IPS DF 6.9 (cell line): ENCODE measurements around the gene KIAA0040.

Experiments used
- DNase-seq: peaks from one replicate; pipeline ENCODE4 v3.0.0-alpha.2; 2013; ENCODE audit warnings: low read depth, low spot score
- H3K27ac ChIP-seq: one replicate; pipeline ENCODE4 v1.5.1; 2013; ENCODE audit warnings: low read length, control low read depth
- H3K27me3 ChIP-seq: 2 replicates; pipeline ENCODE4 v1.6.1; 2013; ENCODE audit warnings: mild to moderate bottlenecking, low read length; ENCODE audit not compliant: control insufficient read depth, insufficient read depth
- H3K36me3 ChIP-seq: 2 replicates; pipeline ENCODE4 v1.6.1; 2013; ENCODE audit warnings: low read length; ENCODE audit not compliant: control insufficient read depth, insufficient read depth
- H3K4me1 ChIP-seq: 2 replicates; pipeline ENCODE4 v1.6.1; 2013; ENCODE audit warnings: low read length; ENCODE audit not compliant: control insufficient read depth, insufficient read depth
- H3K4me3 ChIP-seq: 2 replicates; pipeline ENCODE4 v1.5.1; 2013; ENCODE audit warnings: mild to moderate bottlenecking, low read length
- H3K9me3 ChIP-seq: 2 replicates; pipeline ENCODE4 v1.6.1; 2013; ENCODE audit warnings: low read length, inconsistent platforms; ENCODE audit not compliant: control insufficient read depth, insufficient read depth
- WGBS: extraction: QIAGEN DNeasy Blood & Tissue Kit; methylation state at CpG from one replicate; pipeline ENCODE4 v1.1.7; 2013; ENCODE audit warnings: mixed read lengths, missing lambda C conversion rate; ENCODE audit not compliant: insufficient read length, insufficient coverage; 5-methylcytosine and 5-hydroxymethylcytosine counted together

Gene KIAA0040

GRCh38 chr1:175185903-175186302 lies 6.7 kb downstream of the KIAA0040 start:
- Histone ChIP-seq H3K4me3 (no peak overlapping the region), H3K4me1 (no peaks in the 10 kb centered on the region), H3K9me3 (no peaks in the 10 kb centered on the region), H3K27me3 (no peaks in the 10 kb centered on the region), H3K27ac (no peak overlapping the region), H3K36me3 (no peaks in the 10 kb centered on the region)
- DNase-seq: no peak
- 100% methylated on average over 1 of the region's 1 CpG for WGBS

- no peak overlapping the region for H3K4me3 ChIP-seq
- no peaks in the 10 kb centered on the region for H3K27me3 ChIP-seq
- H3K4me1 ChIP-seq: no peaks in the 10 kb centered on the region
- H3K9me3 ChIP-seq: no peaks in the 10 kb centered on the region
- H3K36me3 ChIP-seq: no peaks in the 10 kb centered on the region
- DNase-seq: no peak
- WGBS: no CpG with 5 or more reads among the region's 5 CpGs
- H3K27ac ChIP-seq: no peak overlapping the region
Measured at GRCh38 chr1:175183586-175183985, 9.0 kb downstream of the KIAA0040 start.

- no peak overlapping the region for H3K4me3 ChIP-seq
- H3K4me1 ChIP-seq: no peaks in the 10 kb centered on the region
- no peak overlapping the region for H3K27ac ChIP-seq
- WGBS: no CpG with 5 or more reads among the region's 4 CpGs
- no peaks in the 10 kb centered on the region for H3K36me3 ChIP-seq
- no peaks in the 10 kb centered on the region for H3K9me3 ChIP-seq
- H3K27me3 ChIP-seq: no peaks in the 10 kb centered on the region
- no peak for DNase-seq
Measured at GRCh38 chr1:175182201-175182746, 10.3 kb downstream of the KIAA0040 start.

GRCh38 chr1:175179837-175180590 lies 12.6 kb downstream of the KIAA0040 start:
- Histone ChIP-seq H3K4me1 (no peaks in the 10 kb centered on the region), H3K4me3 (no peak overlapping the region), H3K9me3 (no peaks in the 10 kb centered on the region), H3K27ac (no peak overlapping the region), H3K27me3 (no peaks in the 10 kb centered on the region), H3K36me3 (no peaks in the 10 kb centered on the region)
- WGBS: no CpG with 5 or more reads among the region's 2 CpGs
- no peak for DNase-seq

GRCh38 chr1:175178456-175178855 lies 14.1 kb downstream of the KIAA0040 start:
- H3K36me3 ChIP-seq: no peaks in the 10 kb centered on the region
- no peaks in the 10 kb centered on the region for H3K27me3 ChIP-seq
- no peaks in the 10 kb centered on the region for H3K4me1 ChIP-seq
- no peak overlapping the region for H3K4me3 ChIP-seq
- H3K9me3 ChIP-seq: no peaks in the 10 kb centered on the region
- no peak for DNase-seq
- no CpG with 5 or more reads among the region's 3 CpGs for WGBS
- H3K27ac ChIP-seq: no peak overlapping the region

- no peaks in the 10 kb centered on the region for H3K36me3 ChIP-seq
- no peak for DNase-seq
- no peaks in the 10 kb centered on the region for H3K27me3 ChIP-seq
- WGBS: no CpG with 5 or more reads among the region's 1 CpG
- H3K27ac ChIP-seq: no peak overlapping the region
- H3K4me1 ChIP-seq: no peaks in the 10 kb centered on the region
- H3K4me3 ChIP-seq: no peak overlapping the region
- H3K9me3 ChIP-seq: no peaks in the 10 kb centered on the region
Measured at GRCh38 chr1:175178056-175178455, 14.5 kb downstream of the KIAA0040 start.

GRCh38 chr1:175176246-175176645 lies 16.3 kb downstream of the KIAA0040 start:
- H3K9me3 ChIP-seq: no peaks in the 10 kb centered on the region
- H3K27ac ChIP-seq: no peak overlapping the region
- no peak overlapping the region for H3K4me3 ChIP-seq
- H3K27me3 ChIP-seq: no peaks in the 10 kb centered on the region
- H3K36me3 ChIP-seq: no peaks in the 10 kb centered on the region
- DNase-seq: no peak
- WGBS: no CpG with 5 or more reads among the region's 1 CpG
- no peaks in the 10 kb centered on the region for H3K4me1 ChIP-seq

- H3K9me3 ChIP-seq: no peaks in the 10 kb centered on the region
- no peaks in the 10 kb centered on the region for H3K27me3 ChIP-seq
- no CpG with 5 or more reads among the region's 5 CpGs for WGBS
- H3K4me3 ChIP-seq: no peak overlapping the region
- no peak for DNase-seq
- no peak overlapping the region for H3K27ac ChIP-seq
- no peaks in the 10 kb centered on the region for H3K4me1 ChIP-seq
- no peaks in the 10 kb centered on the region for H3K36me3 ChIP-seq
Measured at GRCh38 chr1:175174309-175175102, 18.1 kb downstream of the KIAA0040 start.

GRCh38 chr1:175173531-175173930 lies 19.0 kb downstream of the KIAA0040 start:
- no peak for DNase-seq
- H3K9me3 ChIP-seq: no peaks in the 10 kb centered on the region
- H3K4me3 ChIP-seq: no peak overlapping the region
- no peak overlapping the region for H3K27ac ChIP-seq
- no peaks in the 10 kb centered on the region for H3K36me3 ChIP-seq
- no peaks in the 10 kb centered on the region for H3K27me3 ChIP-seq
- no peaks in the 10 kb centered on the region for H3K4me1 ChIP-seq
- WGBS: no CpG with 5 or more reads among the region's 7 CpGs

GRCh38 chr1:175172503-175172902 lies 20.1 kb downstream of the KIAA0040 start:
- Histone ChIP-seq H3K36me3 (no peaks in the 10 kb centered on the region), H3K4me1 (no peaks in the 10 kb centered on the region), H3K9me3 (no peaks in the 10 kb centered on the region), H3K27me3 (no peaks in the 10 kb centered on the region), H3K4me3 (no peak overlapping the region), H3K27ac (no peak overlapping the region)
- no CpG with 5 or more reads among the region's 3 CpGs for WGBS
- no peak for DNase-seq
